Measurements from ENCODE around the gene ABLIM3. TPM values are rescaled to one million over a fixed set of nuclear protein-coding genes. Genes with fewer than 3 reads are reported as not detected.

The ABLIM3 gene
- total and polyA plus RNA-seq, 2 of the 8 experiments (the other 6 are each of a cell fraction or from before 2014, with no cell fraction given) = 0.36 to 0.56 TPM

- TF ChIP-seq BACH1 (IDR thresholded peaks at IDR 0.05; ENCODE audit: low read length) = no peak
- no peak for TF ChIP-seq CEBPB (IDR thresholded peaks at IDR 0.05; ENCODE audit: low read depth, low read length)
- TF ChIP-seq SRF (IDR thresholded peaks at IDR 0.05; ENCODE audit: low read depth, low read length) = no peak
- TF ChIP-seq HDAC6 (IDR thresholded peaks at IDR 0.05; ENCODE audit: low read depth, low read length) = no peak
- no peak for TF ChIP-seq E2F6 (IDR thresholded peaks at IDR 0.05)
- no peak for TF ChIP-seq JUND (IDR thresholded peaks at IDR 0.05; ENCODE audit: low read length)
Observed at GRCh38 chr5:149141957-149142851, 911 bp downstream of the ABLIM3 start (continued).
